GM06990 (cell line): ENCODE measurements around the gene COX10.
"Not testable (repeated sequence)": the region's sequence is repeated elsewhere in the genome, so short reads cannot be mapped to it uniquely, and the experiment has no call there.

ENCODE experiments used
- DNase-seq: peaks from one replicate; pipeline ENCODE4 v3.0.0-alpha.2; 2011; ENCODE audit not compliant: insufficient read length; ENCODE audit errors: extremely low read depth
- H3K27me3 ChIP-seq: replicated peaks from 2 replicates; pipeline ENCODE4 v1.6.0; 2011; ENCODE audit warnings: low read length; ENCODE audit not compliant: control insufficient read depth, insufficient read depth
- H3K36me3 ChIP-seq: 2 replicates; pipeline ENCODE4 v1.5.1; 2011; ENCODE audit warnings: low read length; ENCODE audit not compliant: control insufficient read depth, insufficient read depth
- H3K4me3 ChIP-seq: replicated peaks from 2 replicates; pipeline ENCODE4 v1.5.1; 2011; ENCODE audit warnings: low read depth, mild to moderate bottlenecking, control low read depth, low read length
- TF ChIP-seq, protein P1 (sequence below): IDR thresholded peaks from 2 replicates; pipeline ENCODE4 v1.5.1; 2011; ENCODE audit warnings: low read length, control low read depth, mild to moderate bottlenecking, inconsistent platforms; ENCODE audit not compliant: insufficient read depth, poor library complexity, severe bottlenecking

COX10 gene

DNA sequence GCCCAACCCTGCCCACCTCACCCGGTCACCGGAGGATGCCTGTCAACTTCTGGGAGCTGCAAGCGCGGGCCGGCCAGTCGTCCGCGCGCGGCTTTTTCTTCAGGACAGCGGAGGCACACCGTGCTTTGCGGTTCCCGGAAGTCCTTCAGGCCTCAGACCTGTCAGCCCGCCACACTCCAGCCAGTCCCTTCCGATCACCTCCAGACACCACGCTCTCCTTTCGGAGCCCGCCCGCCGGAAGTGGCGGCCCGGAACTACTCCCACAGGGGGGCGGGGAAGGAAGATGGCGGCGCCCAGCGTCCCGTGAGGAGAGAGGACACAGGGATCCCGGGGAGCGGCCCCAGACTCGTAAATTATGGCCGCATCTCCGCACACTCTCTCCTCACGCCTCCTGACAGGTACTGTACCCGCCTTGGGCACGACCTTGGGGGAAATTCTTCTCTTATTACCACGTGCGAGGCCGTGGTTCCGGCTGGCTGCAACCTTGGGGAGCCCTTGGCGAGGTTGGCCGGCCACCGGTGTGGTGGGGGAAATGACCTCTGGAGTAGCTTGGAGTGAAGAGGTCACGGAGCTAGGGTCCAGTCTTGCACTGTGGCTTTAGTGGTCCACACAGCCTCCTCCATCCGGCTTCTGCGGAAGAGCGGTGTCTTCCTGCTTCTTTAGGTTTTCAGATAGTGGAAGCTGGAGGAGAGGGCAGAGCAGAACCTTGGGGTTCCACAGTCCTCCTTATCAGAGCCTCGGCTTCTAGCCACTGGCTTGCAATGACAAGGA, at the start of gene COX10:
COX10 (plus strand) TSS at position 254 of the 771 bp plus-strand sequence; CDS start at position 356, 102 bp downstream.
- peak within 1 kb of the TSS; percentile 99 for H3K4me3 ChIP-seq

DNA sequence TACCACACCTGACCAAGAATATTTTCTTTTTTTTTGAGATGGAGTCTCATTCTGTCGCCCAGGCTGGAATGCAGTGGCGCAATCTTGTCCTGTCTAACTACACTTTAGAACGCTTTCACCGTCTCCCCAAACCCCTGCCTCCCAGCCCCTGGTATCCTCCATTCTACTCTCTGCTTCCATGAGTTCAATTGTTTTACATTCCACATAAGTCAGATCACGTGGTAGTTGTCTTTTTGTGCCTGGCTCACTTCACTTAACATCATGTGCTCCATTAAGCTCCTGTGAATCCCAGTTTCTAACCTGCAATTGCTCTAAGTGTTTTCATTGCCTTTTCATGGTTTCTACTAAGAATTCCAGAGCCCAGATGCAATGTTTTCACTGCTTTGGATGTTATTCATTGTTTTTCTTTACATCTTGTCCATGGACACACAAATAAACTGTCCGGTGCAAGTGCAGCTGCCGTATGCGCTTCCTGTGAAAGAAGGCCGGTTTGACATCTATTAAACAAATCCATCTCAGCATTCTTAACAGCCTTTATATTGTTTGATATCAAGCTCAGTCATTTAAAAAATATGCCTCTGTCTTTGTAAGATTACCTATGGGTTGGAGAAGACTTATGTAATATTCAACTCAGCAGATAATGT, 47.5 kb upstream of the COX10 start:
- DNase-seq, H3K27me3 ChIP-seq, H3K4me3 ChIP-seq, H3K36me3 ChIP-seq: not testable (repeated sequence)

More for the DNA sequence above, at the start of gene COX10:
- TF ChIP-seq, protein P1, sequence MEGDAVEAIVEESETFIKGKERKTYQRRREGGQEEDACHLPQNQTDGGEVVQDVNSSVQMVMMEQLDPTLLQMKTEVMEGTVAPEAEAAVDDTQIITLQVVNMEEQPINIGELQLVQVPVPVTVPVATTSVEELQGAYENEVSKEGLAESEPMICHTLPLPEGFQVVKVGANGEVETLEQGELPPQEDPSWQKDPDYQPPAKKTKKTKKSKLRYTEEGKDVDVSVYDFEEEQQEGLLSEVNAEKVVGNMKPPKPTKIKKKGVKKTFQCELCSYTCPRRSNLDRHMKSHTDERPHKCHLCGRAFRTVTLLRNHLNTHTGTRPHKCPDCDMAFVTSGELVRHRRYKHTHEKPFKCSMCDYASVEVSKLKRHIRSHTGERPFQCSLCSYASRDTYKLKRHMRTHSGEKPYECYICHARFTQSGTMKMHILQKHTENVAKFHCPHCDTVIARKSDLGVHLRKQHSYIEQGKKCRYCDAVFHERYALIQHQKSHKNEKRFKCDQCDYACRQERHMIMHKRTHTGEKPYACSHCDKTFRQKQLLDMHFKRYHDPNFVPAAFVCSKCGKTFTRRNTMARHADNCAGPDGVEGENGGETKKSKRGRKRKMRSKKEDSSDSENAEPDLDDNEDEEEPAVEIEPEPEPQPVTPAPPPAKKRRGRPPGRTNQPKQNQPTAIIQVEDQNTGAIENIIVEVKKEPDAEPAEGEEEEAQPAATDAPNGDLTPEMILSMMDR: no peak
- Histone ChIP-seq H3K36me3 (no peaks in the 10 kb centered on the region), H3K27me3 (no peaks in the 10 kb centered on the region)
- peak; percentile 87 for DNase-seq

DNA sequence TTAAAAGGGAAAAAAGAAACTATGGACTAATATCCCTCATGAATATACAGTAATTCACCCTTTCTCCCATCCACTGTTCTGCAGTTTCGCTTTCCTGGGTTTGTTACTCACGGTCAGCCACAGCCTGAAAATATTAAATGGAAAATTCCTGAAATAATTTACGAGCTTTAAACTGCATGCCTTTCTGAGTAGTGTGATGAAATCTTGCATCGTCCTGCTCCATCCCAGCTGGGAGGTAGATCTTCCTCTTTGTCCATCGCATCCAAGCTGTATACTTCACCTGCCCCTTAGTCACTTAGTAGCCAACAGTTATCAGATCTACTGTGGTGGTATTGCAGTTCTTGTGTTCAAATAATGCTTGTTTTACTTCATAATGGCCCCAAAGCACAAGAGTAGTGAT, 39.5 kb upstream of the COX10 start:
- not testable (repeated sequence) for DNase-seq, H3K36me3 ChIP-seq, H3K4me3 ChIP-seq, H3K27me3 ChIP-seq

DNA sequence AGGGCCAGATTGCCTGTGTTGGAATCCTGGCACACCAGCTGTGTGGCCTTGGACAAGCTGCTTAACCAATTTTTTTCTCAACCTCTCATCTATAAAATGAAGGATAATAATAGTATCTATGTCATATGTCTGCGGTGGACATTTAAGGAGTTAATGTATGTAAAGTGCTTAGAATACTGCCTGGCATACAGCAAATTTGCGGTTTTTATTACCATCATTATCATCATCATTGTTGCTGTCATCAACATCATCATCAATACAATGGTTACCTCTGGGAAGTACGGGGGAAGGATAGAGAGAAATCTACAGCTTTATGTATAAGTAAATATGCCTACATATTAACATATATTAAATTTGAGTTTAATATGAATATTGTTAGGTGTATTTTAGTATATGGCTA, 37.1 kb upstream of the COX10 start:
- peaks cover 9% of the 10 kb centered on the region for H3K36me3 ChIP-seq
- no peak for DNase-seq
- H3K4me3 ChIP-seq: no peak overlapping the region
- H3K27me3 ChIP-seq: no peaks in the 10 kb centered on the region
- TF ChIP-seq, protein P1: no peak

DNA sequence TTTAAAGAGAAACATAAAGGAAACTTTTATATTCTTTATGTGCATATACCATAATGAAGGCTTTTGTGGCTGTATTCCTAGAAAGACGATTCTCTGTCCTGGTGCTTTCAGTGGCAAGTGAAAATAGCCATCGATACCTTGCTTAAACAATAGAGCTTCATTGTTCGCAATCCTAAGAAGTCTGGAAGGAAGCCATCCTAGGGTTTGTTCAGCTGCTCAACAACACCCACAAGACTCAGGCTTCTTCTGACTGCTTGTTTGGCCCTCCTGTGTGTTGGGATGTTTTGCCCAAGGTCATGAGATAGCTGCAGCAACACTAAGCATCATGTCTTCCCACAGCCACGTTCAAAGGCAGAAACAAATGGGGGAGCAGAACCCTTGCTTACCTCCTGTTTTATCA, 36.1 kb upstream of the COX10 start:
- TF ChIP-seq, protein P1: no peak
- no peak overlapping the region for H3K4me3 ChIP-seq
- DNase-seq: no peak
- peaks cover 9% of the 10 kb centered on the region for H3K36me3 ChIP-seq
- H3K27me3 ChIP-seq: no peaks in the 10 kb centered on the region

DNA sequence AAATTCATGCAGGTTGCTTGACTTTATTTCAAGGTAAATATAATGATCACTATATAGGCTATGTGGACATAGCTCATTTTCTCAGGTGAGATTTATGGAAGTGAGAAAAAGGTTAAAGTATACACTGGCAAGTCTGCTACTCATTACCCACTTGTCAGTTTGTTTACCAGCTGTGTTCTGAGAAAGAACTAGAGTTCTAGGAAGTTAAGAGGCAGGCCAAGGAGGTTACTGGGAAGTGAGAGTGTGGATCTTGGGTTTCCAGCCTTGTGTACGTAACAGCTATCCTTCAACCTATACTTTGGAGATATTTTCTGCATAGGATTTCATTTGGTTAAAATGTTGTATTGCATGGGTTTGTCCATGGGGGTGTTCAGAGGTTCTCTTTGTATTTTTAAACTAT, 31.9 kb upstream of the COX10 start:
- Histone ChIP-seq H3K27me3 (no peaks in the 10 kb centered on the region), H3K4me3 (no peak overlapping the region), H3K36me3 (peaks cover 9% of the 10 kb centered on the region)
- TF ChIP-seq, protein P1: no peak
- no peak for DNase-seq
